GM13976 (cell line): ENCODE data around the gene RUNX2.

Experiments
- DNase-seq: peaks from one replicate; pipeline ENCODE4 v3.0.0; 2012; ENCODE audit warnings: low spot score
- in situ Hi-C: fragments of 300-500 bp; cut with MboI; formaldehyde crosslinking; loops from one replicate; pipeline ENCODE4 v1.12.0; 2022; ENCODE audit warnings: low sequenced_read_pairs, mixed read lengths, inconsistent platforms; ENCODE audit not compliant: unreplicated experiment
- TF ChIP-seq, protein P1 (sequence below): IDR thresholded peaks from 2 replicates; pipeline ENCODE4 v1.5.1; 2012; ENCODE audit warnings: borderline replicate concordance, mild to moderate bottlenecking; ENCODE audit not compliant: insufficient read depth; ENCODE audit errors: extremely low read depth, missing control alignments, control extremely low read depth

RUNX2 gene

DNA sequence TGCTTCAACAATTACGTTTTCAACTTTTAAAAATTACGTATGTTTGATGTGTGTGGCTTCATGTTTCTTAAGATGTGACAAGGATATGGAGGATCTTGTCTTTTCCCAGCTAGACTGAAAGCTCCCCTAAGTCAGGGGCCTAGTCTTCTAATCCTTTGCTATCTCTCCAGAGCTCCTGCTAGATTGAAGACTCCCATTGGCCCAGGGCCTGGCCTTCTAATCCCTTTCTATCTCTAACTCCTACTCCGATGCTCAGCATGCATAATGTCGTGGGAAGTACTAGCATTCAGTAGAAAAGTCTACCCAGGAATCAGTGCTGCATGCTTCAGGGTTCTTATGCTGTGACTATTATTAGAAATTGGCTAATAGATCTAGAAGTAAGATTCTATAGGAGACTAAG lies 194.4 kb downstream of the RUNX2 start:
- in situ Hi-C loops, result no loop called here
- TF ChIP-seq, protein P1, sequence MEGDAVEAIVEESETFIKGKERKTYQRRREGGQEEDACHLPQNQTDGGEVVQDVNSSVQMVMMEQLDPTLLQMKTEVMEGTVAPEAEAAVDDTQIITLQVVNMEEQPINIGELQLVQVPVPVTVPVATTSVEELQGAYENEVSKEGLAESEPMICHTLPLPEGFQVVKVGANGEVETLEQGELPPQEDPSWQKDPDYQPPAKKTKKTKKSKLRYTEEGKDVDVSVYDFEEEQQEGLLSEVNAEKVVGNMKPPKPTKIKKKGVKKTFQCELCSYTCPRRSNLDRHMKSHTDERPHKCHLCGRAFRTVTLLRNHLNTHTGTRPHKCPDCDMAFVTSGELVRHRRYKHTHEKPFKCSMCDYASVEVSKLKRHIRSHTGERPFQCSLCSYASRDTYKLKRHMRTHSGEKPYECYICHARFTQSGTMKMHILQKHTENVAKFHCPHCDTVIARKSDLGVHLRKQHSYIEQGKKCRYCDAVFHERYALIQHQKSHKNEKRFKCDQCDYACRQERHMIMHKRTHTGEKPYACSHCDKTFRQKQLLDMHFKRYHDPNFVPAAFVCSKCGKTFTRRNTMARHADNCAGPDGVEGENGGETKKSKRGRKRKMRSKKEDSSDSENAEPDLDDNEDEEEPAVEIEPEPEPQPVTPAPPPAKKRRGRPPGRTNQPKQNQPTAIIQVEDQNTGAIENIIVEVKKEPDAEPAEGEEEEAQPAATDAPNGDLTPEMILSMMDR, result no peak
- no peak for DNase-seq

DNA sequence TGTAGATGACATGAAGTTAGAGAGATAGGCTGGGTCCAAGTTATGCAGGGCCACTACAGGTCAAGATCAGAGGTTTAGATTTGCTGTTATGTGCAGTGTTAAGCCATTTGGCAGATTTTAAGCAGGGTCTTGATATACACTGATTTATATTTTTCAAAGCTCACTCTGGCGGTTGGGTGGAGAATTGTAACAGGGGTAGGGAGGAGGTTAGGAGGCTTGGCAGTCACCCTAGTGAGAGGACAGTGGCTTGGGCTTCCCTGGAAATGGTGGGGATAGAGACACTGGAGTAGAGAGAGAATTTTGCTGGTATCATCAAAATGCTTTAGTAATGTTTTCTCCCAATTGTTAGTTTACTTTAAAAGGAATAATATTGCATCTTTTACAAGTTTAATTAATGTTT lies 199.1 kb downstream of the RUNX2 start:
- no peak for DNase-seq
- in situ Hi-C loops, result no loop called here
- TF ChIP-seq, protein P1, result no peak

DNA sequence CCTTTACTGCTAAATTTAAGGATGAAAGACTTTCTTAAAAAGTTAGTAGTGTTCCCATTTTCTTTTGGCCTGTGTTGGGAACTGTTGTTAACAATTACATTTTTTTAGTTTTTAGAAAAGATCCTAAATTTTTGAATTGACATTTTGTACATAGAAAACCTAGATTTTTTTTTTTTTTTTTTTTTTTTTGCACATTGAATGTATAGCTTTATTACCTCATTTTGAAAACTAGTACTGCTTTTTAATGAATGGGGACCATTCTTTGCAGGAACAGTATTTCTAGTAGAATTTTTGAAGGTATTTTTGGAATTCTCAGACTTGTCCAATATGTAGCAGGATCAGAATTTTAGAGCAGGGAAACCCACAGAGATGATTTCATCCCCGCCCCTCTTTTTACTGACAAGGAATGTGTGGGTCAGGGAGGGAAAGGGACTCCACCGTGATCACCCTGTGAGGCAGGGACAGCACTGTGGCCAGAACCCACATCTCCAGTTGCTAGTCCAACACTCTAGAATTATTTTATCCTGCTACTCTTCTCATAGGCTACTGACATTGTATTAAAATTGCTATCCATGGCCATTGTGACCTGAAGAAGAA lies 204.0 kb downstream of the RUNX2 start:
- DNase-seq, result no peak
- in situ Hi-C loops, result no loop called here
- TF ChIP-seq, protein P1, result no peak

DNA sequence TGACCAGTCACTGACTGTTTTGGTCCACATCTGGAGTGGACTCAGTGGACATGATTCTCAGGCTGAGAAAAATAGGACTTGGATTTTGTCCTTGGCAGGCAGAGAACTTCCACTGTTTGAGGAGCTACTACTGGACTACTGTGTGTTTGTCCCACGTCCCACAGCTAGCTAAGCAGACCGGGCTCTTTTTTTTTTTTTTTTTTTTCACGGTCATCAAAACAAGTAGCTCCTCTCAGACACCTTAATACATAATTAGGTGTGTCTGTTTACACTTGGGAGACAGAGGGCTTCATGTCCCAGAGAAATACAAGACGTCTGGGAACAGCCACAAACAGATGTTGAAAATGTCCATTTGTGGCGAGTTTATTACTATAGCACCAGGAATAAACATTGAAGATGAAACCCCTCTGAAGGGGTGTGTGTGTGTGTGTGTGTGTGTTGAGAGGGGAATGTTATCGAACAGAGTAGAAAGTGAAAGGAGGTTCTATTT lies 204.6 kb downstream of the RUNX2 start:
- TF ChIP-seq, protein P1, result no peak
- no peak for DNase-seq
- in situ Hi-C loops, result no loop called here

DNA sequence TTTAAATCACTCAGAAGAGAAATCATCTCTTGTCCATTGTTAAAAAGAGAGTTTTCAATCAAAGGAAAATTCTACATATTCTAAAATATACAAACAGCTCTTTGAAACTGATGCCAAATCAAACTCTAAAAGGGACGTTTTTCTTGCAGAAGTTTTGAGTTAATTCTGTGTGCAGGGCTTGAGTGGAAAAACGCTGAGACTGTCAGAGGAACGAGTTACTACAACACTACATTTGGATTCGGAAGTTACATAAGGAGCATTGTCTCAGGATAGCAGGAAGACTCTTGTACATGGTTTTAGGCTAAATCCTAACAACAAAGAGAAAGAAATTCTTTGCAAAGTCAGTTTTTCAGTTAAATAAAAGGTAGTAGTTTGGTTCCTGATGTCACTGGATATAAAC lies 205.3 kb downstream of the RUNX2 start:
- TF ChIP-seq, protein P1, result no peak
- in situ Hi-C loops, result no loop called here
- DNase-seq, result no peak

DNA sequence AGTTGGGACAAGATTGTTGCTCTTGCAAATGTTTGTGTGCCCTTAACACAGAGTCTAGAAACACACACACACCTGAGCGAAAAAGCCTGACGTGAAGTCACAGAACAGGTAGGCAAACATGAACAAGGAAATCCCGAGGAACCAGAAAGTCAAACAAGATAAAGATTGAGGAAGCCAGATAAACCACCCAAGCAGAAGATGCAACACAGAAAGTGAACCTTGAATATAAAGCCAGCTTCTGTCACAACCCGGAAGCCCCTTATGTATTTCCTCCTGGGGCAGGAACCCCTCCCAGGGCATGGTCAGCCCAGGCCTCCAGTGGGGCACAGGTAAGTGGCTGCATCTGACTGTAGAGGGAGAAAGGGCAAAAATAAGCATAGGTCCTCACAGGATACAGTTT lies 207.8 kb downstream of the RUNX2 start:
- TF ChIP-seq, protein P1, result no peak
- no peak for DNase-seq
- in situ Hi-C loops, result no loop called here
